Right lobe of liver (tissue), 6 donors: ENCODE measurements around the gene NCOA6. TPM values are rescaled to one million over a fixed set of nuclear protein-coding genes. Genes with fewer than 3 reads are reported as not detected.
A peak's percentile ranks its signal among the peaks of the same experiment; 100 is the strongest.

ENCODE experiments used
- ATAC-seq, 4 donors: fragments of 200-7000 bp; cut with Tn5 transposase; one replicate each; pipeline ENCODE4 v1.9.1; 2020; ENCODE audit warnings: mild to moderate bottlenecking in 4 of 4, moderate library complexity in 4 of 4
- DNase-seq, 3 donors: peaks; one replicate each; pipeline ENCODE4 v3.0.0-alpha.2; 2020
- H3K27ac ChIP-seq, 3 donors: fragments of 200-600 bp; one replicate each; pipeline ENCODE4 v1.8.0; 2022
- H3K27me3 ChIP-seq, 2 donors: fragments of 200-600 bp; one replicate each; pipeline ENCODE4 v1.8.0; 2022
- H3K36me3 ChIP-seq, 4 donors: fragments of 200-600 bp; sonication (generic) in 1 of 4; one replicate each; pipeline versions ENCODE4 v1.5.1 to v1.8.0; 2017 to 2022; ENCODE audit warnings: control low read depth in 1 of 4
- H3K4me1 ChIP-seq, 4 donors: fragments of 200-600 bp; sonication (generic) in 1 of 4; one replicate each; pipeline versions ENCODE4 v1.5.1 to v1.8.0; 2017 to 2022; ENCODE audit warnings: control low read depth in 1 of 4
- H3K4me3 ChIP-seq, 3 donors: fragments of 200-600 bp; one replicate each; pipeline ENCODE4 v1.8.0; 2022
- H3K9me3 ChIP-seq, 4 donors: fragments of 200-600 bp; sonication (generic) in 1 of 4; one replicate each; pipeline versions ENCODE4 v1.5.1 to v1.8.0; 2017 to 2022; ENCODE audit warnings: control low read depth in 1 of 4
- CTCF ChIP-seq, 4 donors: fragments of 200-600 bp in 3 of 4; fragments of 450-650 bp in 1 of 4; IDR thresholded peaks; one replicate each; pipeline versions ENCODE4 v1.5.1 to v1.8.0; 2016 to 2022; ENCODE audit warnings: antibody characterized with exemption in 4 of 4, mild to moderate bottlenecking in 2 of 4
- POLR2A ChIP-seq: fragments of 450-650 bp; IDR thresholded peaks from one replicate; pipeline ENCODE4 v1.6.1; 2017; ENCODE audit warnings: antibody characterized with exemption, mild to moderate bottlenecking
- WGBS: methylation state at CpG from one replicate; pipeline ENCODE4 v1.1.6; 2018; ENCODE audit warnings: low coverage, low lambda C conversion rate; ENCODE audit not compliant: insufficient coverage; ENCODE audit errors: missing lambda C conversion rate; 5-methylcytosine and 5-hydroxymethylcytosine counted together
- intact Hi-C, 2 donors: fragments of 100-400 bp; cut with DNase I; formaldehyde crosslinking; loops; one replicate each; pipeline versions ENCODE4 v1.11.2 to v1.14.1; 2022
- total RNA-seq, 6 experiments: library from RNA; depleted of rRNA in 2 of 6; stranded (reverse); fragments of >200 nt in 2 of 6; fragmentation: NEBNext Ultra II Directional in 3 of 6; extraction: Animal tissue kit (Norgen Biotek cat#: 25700) in 3 of 6; gene quantifications; one replicate each; pipeline versions ENCODE4 v1.1.0 to v1.2.4, GENCODE V29; 2016 to 2023
- donor health status: DM: no; HTN: yes; CAD: no.
- donor health status: DM: no; HTN: no; CAD: no.
- donor health status: DM: no; HTN: no; CAD: no.
- donor health status: DM: no; HTN: yes; CAD: no.
- donor health status: DM: no; HTN: yes; CAD: no.

Gene NCOA6
- total RNA-seq, 6 experiments from 2014 or later = 10.0 to 12.9 (median 11.1) TPM

- peak; percentile 77 to 85 (median 81) for ATAC-seq
- Histone ChIP-seq H3K4me1 (peaks cover 0 to 34% (median 5%) of the 10 kb centered on the region in 4 donors), H3K36me3 (no peaks in the 10 kb centered on the region), H3K9me3 (no peaks in the 10 kb centered on the region), H3K27ac (peak overlapping the region; percentile 72 to 94 (median 90)), H3K4me3 (peak overlapping the region; percentile 82 to 94 (median 88)), H3K27me3 (no peaks in the 10 kb centered on the region)
- intact Hi-C loops = no loop called here
- WGBS = 0% methylated on average over 2 of the region's 2 CpGs
- TF ChIP-seq POLR2A = peak; percentile 57
- TF ChIP-seq CTCF (IDR thresholded peaks at IDR 0.05) = no peak
- DNase-seq = peak; percentile 74 to 85 (median 80)
Observed at GRCh38 chr20:34824452-34824805, 1.0 kb downstream of the NCOA6 start.

GRCh38 chr20:34824026-34824425, 1.4 kb downstream of the NCOA6 start:
- ATAC-seq = no peak
- 17% methylated on average over 1 of the region's 1 CpG for WGBS
- H3K27ac ChIP-seq = peak overlapping the region in 1 of 3 donors; percentile 94

GRCh38 chr20:34820805-34821578, 4.5 kb downstream of the NCOA6 start:
- no peak for DNase-seq
- intact Hi-C loops = no loop called here
- TF ChIP-seq CTCF (IDR thresholded peaks at IDR 0.05) (no peak), POLR2A (no peak)
- H3K4me1 ChIP-seq = peaks cover 0 to 34% (median 6%) of the 10 kb centered on the region in 4 donors
- ATAC-seq = no peak
- 28% methylated on average over 8 of the region's 8 CpGs for WGBS
- no peaks in the 10 kb centered on the region for H3K27me3 ChIP-seq
- H3K9me3 ChIP-seq = no peaks in the 10 kb centered on the region
- H3K4me3 ChIP-seq = no peak overlapping the region
- no peak overlapping the region for H3K27ac ChIP-seq
- H3K36me3 ChIP-seq = no peaks in the 10 kb centered on the region

More at GRCh38 chr20:34824026-34824425, 1.4 kb downstream of the NCOA6 start:
- Histone ChIP-seq H3K9me3 (no peaks in the 10 kb centered on the region), H3K4me1 (peaks cover 0 to 34% (median 6%) of the 10 kb centered on the region in 4 donors), H3K36me3 (no peaks in the 10 kb centered on the region), H3K27me3 (no peaks in the 10 kb centered on the region), H3K4me3 (peak overlapping the region; percentile 82 to 94 (median 88))
- DNase-seq = no peak
- intact Hi-C loops = no loop called here
- TF ChIP-seq CTCF (IDR thresholded peaks at IDR 0.05) (no peak), POLR2A (no peak)

- Histone ChIP-seq H3K9me3 (no peaks in the 10 kb centered on the region), H3K4me1 (peaks cover 0 to 18% (median 1%) of the 10 kb centered on the region in 4 donors), H3K36me3 (no peaks in the 10 kb centered on the region), H3K27ac (no peak overlapping the region), H3K4me3 (no peak overlapping the region), H3K27me3 (no peaks in the 10 kb centered on the region)
- intact Hi-C loops = no loop called here
- DNase-seq = no peak
- TF ChIP-seq POLR2A = no peak
- TF ChIP-seq CTCF (IDR thresholded peaks at IDR 0.05) = no peak
- 40% methylated on average over 2 of the region's 2 CpGs for WGBS
- no peak for ATAC-seq
Observed at GRCh38 chr20:34817801-34818200, 7.7 kb downstream of the NCOA6 start.
